ENCODE results near the gene TBL1X.

Gene TBL1X

GRCh38 chrX:9704876-9705465 is 240.1 kb downstream of the TBL1X start:
- peaks cover 3% of the 10 kb centered on the region for H3K4me1 ChIP-seq
- in situ Hi-C loops (cut with MboI; ENCODE audit: low sequenced_read_pairs) = loop anchor here (10.0 to 25.0 kb wide), 3 partner anchors 368 to 890 kb away; no protein-coding TSS in a partner anchor
- no peak overlapping the region for H3K4me3 ChIP-seq
- peaks cover 34% of the 10 kb centered on the region for H3K36me3 ChIP-seq (replicated peaks)
- H3K27me3 ChIP-seq (ENCODE audit: low read depth) = no peaks in the 10 kb centered on the region
- H3K9me3 ChIP-seq = no peaks in the 10 kb centered on the region
- no peak for DNase-seq (ENCODE audit: low spot score in 2 of 2)

DNA sequence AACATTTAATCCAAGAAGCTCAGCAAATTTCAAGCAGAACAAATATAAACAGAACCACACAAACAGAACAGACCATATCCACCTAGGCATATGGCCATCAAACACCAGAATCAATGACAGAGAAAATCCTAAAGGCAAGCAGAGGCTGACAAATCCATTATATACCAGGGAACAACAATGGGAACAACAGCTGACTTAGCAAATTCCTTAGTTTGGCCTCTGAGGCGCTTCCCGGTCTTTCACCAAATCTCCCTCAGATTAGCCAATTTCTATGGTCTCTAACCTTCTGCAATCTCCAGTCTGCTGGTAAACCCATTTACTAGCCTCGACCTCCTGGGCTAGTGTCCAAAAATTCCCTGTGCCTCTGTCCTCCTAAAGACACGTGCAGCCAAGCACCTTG is 241.6 kb downstream of the TBL1X start:
- Histone ChIP-seq H3K9me3 (no peaks in the 10 kb centered on the region), H3K27me3 (ENCODE audit: low read depth) (no peaks in the 10 kb centered on the region), H3K36me3 (replicated peaks) (peaks cover 34% of the 10 kb centered on the region), H3K4me3 (no peak overlapping the region), H3K4me1 (peaks cover 3% of the 10 kb centered on the region)
- in situ Hi-C loops (cut with MboI; ENCODE audit: low sequenced_read_pairs) = loop anchor here (10.0 to 25.0 kb wide), 3 partner anchors 369 to 892 kb away; no protein-coding TSS in a partner anchor
- no peak for DNase-seq (ENCODE audit: low spot score in 2 of 2)

- peaks cover 3% of the 10 kb centered on the region for H3K4me1 ChIP-seq
- in situ Hi-C loops (cut with MboI; ENCODE audit: low sequenced_read_pairs) = loop anchor here (10.0 to 25.0 kb wide), 3 partner anchors 370 to 893 kb away; no protein-coding TSS in a partner anchor
- no peaks in the 10 kb centered on the region for H3K27me3 ChIP-seq (ENCODE audit: low read depth)
- no peaks in the 10 kb centered on the region for H3K9me3 ChIP-seq
- no peak overlapping the region for H3K4me3 ChIP-seq
- no peak for DNase-seq (ENCODE audit: low spot score in 2 of 2)
- peaks cover 42% of the 10 kb centered on the region for H3K36me3 ChIP-seq (replicated peaks)
Measured at GRCh38 chrX:9707306-9708033, 242.6 kb downstream of the TBL1X start.

GRCh38 chrX:9708086-9708485 is 243.2 kb downstream of the TBL1X start:
- Histone ChIP-seq H3K9me3 (no peaks in the 10 kb centered on the region), H3K4me3 (no peak overlapping the region), H3K36me3 (replicated peaks) (peaks cover 48% of the 10 kb centered on the region), H3K27me3 (ENCODE audit: low read depth) (no peaks in the 10 kb centered on the region), H3K4me1 (peaks cover 3% of the 10 kb centered on the region)
- no peak for DNase-seq (ENCODE audit: low spot score in 2 of 2)
- in situ Hi-C loops (cut with MboI; ENCODE audit: low sequenced_read_pairs) = loop anchor here (10.0 to 25.0 kb wide), 3 partner anchors 371 to 893 kb away; no protein-coding TSS in a partner anchor

DNA sequence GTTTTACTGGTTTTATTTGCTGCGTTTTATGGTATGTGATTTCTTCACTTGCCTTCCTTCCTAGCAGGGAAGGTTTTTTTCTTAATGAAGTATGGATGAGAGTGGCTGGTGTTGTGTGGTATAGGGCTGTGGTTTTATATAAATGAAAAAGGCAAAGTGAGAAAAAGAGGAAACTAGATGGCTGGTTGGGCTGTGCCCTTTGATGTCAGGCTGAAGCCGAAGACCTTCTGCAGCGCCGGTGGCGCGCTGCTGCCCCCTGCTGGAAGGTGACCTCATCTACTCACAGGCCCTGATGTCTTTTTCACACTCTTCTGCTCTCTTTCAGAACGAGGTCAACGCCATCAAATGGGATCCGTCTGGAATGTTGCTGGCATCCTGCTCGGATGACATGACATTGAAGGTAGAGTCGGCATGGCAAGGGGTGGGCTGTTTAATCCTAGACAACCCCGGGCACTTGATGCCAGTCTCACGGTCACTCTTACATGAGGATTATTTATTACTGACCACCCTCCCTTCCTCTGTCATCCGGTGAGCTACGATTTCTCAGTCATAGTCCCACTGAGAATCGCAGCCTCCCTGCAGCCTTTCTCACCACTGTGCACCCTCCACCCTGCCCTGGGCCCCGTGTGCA is 244.2 kb downstream of the TBL1X start:
- H3K27me3 ChIP-seq (ENCODE audit: low read depth) = no peaks in the 10 kb centered on the region
- H3K4me1 ChIP-seq = peaks cover 3% of the 10 kb centered on the region
- H3K36me3 ChIP-seq (replicated peaks) = peaks cover 55% of the 10 kb centered on the region
- H3K4me3 ChIP-seq = no peak overlapping the region
- DNase-seq (ENCODE audit: low spot score in 2 of 2) = peak; percentile 72 to 88
- in situ Hi-C loops (cut with MboI; ENCODE audit: low sequenced_read_pairs) = loop anchor here (10.0 to 25.0 kb wide), 3 partner anchors 372 to 894 kb away; no protein-coding TSS in a partner anchor
- H3K9me3 ChIP-seq = no peaks in the 10 kb centered on the region

- no peaks in the 10 kb centered on the region for H3K9me3 ChIP-seq
- peaks cover 64% of the 10 kb centered on the region for H3K36me3 ChIP-seq (replicated peaks)
- H3K4me3 ChIP-seq = no peak overlapping the region
- peaks cover 3% of the 10 kb centered on the region for H3K4me1 ChIP-seq
- no peaks in the 10 kb centered on the region for H3K27me3 ChIP-seq (ENCODE audit: low read depth)
- in situ Hi-C loops (cut with MboI; ENCODE audit: low sequenced_read_pairs) = loop anchor here (25.0 kb wide), 2 partner anchors 373 to 402 kb away; no protein-coding TSS in a partner anchor
- no peak for DNase-seq (ENCODE audit: low spot score in 2 of 2)
Measured at GRCh38 chrX:9710332-9710731, 245.5 kb downstream of the TBL1X start.

DNA sequence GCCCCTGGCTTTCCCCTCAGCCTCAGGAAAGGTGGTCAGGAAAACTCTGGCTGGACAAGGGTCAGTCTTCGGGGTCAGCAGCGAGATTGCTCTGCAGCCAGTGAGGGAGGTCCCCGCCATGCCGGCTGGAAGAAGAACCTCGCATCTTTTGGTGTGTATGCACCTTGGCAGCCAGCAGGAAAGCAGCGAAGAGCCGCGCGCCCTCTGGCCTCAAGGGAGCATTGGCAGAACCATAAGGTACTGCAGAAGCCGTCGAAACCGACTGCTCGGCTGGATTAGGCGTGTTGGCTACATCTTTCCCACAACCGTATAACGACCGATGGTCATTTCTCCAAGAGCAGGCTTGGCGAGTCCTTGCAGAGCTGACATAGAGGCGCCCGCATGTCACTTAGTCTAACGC is 252.5 kb downstream of the TBL1X start:
- in situ Hi-C loops (cut with MboI; ENCODE audit: low sequenced_read_pairs) = loop anchor here (25.0 kb wide), 2 partner anchors 380 to 395 kb away; no protein-coding TSS in a partner anchor
- Histone ChIP-seq H3K27me3 (ENCODE audit: low read depth) (no peaks in the 10 kb centered on the region), H3K36me3 (replicated peaks) (peaks cover 48% of the 10 kb centered on the region), H3K4me3 (no peak overlapping the region), H3K4me1 (no peaks in the 10 kb centered on the region), H3K9me3 (no peaks in the 10 kb centered on the region)
- no peak for DNase-seq (ENCODE audit: low spot score in 2 of 2)

DNA sequence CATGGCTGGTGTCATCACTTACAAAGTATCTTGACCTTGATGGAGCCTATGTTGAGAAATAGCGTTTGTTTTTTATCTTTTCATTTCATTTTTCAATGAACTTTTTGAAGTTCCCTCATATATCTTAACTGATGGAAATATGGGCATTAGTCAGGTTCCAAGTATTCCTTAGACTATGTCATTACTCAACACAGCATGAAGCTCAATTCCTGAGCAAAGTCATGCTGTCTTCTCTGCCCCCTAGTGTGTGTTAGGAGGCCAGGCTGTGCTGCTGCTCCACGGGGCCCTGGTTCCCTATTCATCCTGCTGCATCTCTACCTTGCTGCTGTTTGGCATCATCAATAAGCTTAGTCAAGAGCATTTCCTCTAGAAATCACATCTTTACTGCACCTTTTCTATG is 259.9 kb downstream of the TBL1X start:
- Histone ChIP-seq H3K27me3 (ENCODE audit: low read depth) (no peaks in the 10 kb centered on the region), H3K9me3 (no peaks in the 10 kb centered on the region), H3K4me3 (no peak overlapping the region), H3K4me1 (no peaks in the 10 kb centered on the region), H3K36me3 (replicated peaks) (no peaks in the 10 kb centered on the region; the same call in 1 of the 2 replicates)
- DNase-seq (ENCODE audit: low spot score in 2 of 2) = no peak
- in situ Hi-C loops (cut with MboI; ENCODE audit: low sequenced_read_pairs) = loop anchor here (25.0 kb wide), 2 partner anchors 387 to 388 kb away; no protein-coding TSS in a partner anchor

DNA sequence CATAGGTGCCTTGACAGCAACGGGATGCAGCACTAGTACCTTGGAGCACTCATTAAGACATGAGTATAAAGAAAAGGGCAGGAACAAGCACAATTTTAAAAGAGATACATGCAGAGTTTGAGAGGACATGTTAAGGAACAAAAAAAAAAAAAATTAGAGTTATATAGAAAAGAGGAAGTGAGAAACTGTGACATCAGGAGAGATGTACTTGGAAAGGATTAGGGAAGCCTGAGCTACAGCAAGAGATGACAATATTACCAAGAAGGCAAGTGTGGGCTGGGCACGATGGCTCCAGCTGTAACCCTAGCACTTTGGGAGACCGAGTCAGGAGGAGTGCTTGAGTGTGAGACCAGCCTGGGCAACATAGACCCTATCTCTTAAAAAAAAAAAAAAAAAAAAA is 263.4 kb downstream of the TBL1X start:
- H3K4me3 ChIP-seq = no peak overlapping the region
- DNase-seq (ENCODE audit: low spot score in 2 of 2) = no peak
- H3K36me3 ChIP-seq (replicated peaks) = no peaks in the 10 kb centered on the region
- in situ Hi-C loops (cut with MboI; ENCODE audit: low sequenced_read_pairs) = no loop called here
- no peaks in the 10 kb centered on the region for H3K27me3 ChIP-seq (ENCODE audit: low read depth)
- no peaks in the 10 kb centered on the region for H3K9me3 ChIP-seq
- H3K4me1 ChIP-seq = no peaks in the 10 kb centered on the region

DNA sequence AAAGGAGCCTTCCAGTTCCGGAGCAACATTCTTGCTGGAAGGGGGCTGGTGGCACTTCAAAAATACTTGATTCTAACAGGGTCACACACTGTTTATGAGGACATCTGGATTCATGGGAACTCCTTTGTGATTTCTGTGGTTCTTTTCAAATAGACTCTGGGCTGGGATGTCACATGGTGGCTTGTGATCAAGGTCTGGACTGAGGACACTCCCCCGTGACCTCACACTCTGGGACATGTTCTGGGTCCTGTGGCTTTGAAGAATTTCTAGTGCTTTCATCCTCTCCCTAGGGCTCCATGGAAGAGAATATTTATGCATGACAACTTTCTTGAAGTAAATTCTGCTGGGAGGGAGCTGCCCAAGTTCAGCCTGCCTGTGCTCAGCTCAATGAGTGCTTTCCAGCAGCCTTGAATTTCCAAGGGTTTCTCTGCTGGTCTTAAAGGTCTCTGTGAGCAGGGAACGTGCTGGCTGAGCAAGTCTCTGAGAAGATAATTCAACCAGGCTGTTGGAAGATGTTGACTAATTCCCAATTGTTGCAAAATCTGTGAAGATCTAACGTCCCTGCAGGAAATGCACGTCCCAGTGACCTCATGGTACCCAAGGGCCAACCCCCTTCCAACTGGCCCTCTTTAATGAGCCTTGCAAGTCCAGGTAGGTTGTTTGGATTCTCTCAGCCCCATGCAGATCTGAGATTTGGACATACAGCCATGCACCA is 264.5 kb downstream of the TBL1X start:
- Histone ChIP-seq H3K27me3 (ENCODE audit: low read depth) (no peaks in the 10 kb centered on the region), H3K36me3 (replicated peaks) (no peaks in the 10 kb centered on the region), H3K9me3 (no peaks in the 10 kb centered on the region), H3K4me3 (no peak overlapping the region), H3K4me1 (no peaks in the 10 kb centered on the region)
- DNase-seq (ENCODE audit: low spot score in 2 of 2) = no peak
- in situ Hi-C loops (cut with MboI; ENCODE audit: low sequenced_read_pairs) = no loop called here

- no peak for DNase-seq (ENCODE audit: low spot score in 2 of 2)
- Histone ChIP-seq H3K9me3 (no peaks in the 10 kb centered on the region), H3K4me3 (no peak overlapping the region), H3K27me3 (ENCODE audit: low read depth) (no peaks in the 10 kb centered on the region), H3K4me1 (no peaks in the 10 kb centered on the region), H3K36me3 (replicated peaks) (no peaks in the 10 kb centered on the region)
- in situ Hi-C loops (cut with MboI; ENCODE audit: low sequenced_read_pairs) = no loop called here
Measured at GRCh38 chrX:9730078-9730477, 265.2 kb downstream of the TBL1X start.

DNA sequence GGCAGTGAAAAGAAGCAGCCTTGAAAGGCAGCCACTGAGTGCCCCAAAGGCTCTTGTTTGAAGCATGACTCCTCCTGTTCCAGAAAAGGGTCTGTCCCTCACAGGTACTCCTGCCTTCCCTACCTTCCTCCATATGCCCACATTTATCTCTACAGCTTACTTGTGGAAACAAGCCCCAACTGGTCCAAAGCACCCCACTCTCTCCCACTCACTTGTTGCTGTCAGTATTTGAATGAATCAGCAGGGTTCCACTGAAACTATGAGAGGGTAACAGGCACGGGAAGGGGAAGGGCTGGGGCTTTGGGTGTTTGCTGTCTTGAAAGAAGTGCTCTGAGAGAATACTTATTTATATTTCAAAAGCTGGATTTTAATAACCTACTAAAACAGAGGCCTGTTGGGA is 265.9 kb downstream of the TBL1X start:
- Histone ChIP-seq H3K27me3 (ENCODE audit: low read depth) (no peaks in the 10 kb centered on the region), H3K9me3 (no peaks in the 10 kb centered on the region), H3K36me3 (replicated peaks) (no peaks in the 10 kb centered on the region), H3K4me1 (no peaks in the 10 kb centered on the region), H3K4me3 (no peak overlapping the region)
- in situ Hi-C loops (cut with MboI; ENCODE audit: low sequenced_read_pairs) = no loop called here
- DNase-seq (ENCODE audit: low spot score in 2 of 2) = no peak

DNA sequence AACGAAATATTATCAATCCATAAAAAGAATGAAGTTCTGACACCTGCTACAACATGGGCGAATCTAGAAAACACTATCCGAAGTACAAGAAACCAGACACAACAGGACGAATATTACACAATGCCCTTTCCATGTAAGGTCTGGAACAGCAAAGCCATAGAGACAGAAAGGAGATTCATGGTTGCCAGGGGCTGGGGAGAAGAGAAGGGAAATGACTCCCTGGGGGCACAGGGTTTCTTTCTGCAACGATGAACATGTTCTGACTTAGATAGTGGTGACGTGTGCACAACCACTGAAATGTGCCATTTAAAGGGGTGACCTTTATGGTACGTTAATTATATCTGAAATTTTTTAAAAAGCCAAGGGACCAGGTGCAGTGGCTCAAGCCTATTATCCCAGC is 272.5 kb downstream of the TBL1X start:
- H3K4me3 ChIP-seq = no peak overlapping the region
- in situ Hi-C loops (cut with MboI; ENCODE audit: low sequenced_read_pairs) = no loop called here
- DNase-seq (ENCODE audit: low spot score in 2 of 2) = no peak

More for the DNA sequence above, 272.5 kb downstream of the TBL1X start:
- Histone ChIP-seq H3K36me3 (replicated peaks) (no peaks in the 10 kb centered on the region), H3K9me3 (no peaks in the 10 kb centered on the region), H3K4me1 (no peaks in the 10 kb centered on the region), H3K27me3 (ENCODE audit: low read depth) (no peaks in the 10 kb centered on the region)

All from HAP-1 (cell line).